ENCODE measurements around the gene ADGRA3.

DNA sequence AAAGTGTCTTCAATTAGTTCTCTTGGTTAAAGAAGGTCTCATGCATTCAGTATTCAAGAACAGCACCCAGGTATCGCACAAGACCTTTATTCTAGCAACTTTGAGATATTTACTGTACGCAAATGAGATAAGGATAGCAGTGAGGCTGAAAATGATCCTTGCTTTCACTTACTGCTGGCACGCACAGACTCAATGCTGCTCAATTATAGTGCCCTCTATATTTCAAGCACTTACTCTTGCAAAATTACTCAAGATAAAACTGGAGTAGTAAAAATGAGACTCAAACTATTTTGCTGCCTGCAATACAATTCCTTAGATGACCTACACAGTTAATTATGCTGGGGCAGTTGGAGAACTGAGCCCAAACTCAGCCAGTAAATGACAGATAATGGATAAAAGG, 60.9 kb downstream of the ADGRA3 start:
- TF ChIP-seq, protein P1, sequence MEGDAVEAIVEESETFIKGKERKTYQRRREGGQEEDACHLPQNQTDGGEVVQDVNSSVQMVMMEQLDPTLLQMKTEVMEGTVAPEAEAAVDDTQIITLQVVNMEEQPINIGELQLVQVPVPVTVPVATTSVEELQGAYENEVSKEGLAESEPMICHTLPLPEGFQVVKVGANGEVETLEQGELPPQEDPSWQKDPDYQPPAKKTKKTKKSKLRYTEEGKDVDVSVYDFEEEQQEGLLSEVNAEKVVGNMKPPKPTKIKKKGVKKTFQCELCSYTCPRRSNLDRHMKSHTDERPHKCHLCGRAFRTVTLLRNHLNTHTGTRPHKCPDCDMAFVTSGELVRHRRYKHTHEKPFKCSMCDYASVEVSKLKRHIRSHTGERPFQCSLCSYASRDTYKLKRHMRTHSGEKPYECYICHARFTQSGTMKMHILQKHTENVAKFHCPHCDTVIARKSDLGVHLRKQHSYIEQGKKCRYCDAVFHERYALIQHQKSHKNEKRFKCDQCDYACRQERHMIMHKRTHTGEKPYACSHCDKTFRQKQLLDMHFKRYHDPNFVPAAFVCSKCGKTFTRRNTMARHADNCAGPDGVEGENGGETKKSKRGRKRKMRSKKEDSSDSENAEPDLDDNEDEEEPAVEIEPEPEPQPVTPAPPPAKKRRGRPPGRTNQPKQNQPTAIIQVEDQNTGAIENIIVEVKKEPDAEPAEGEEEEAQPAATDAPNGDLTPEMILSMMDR (IDR thresholded peaks at IDR 0.05) = no peak
- TF ChIP-seq POLR2A (IDR thresholded peaks at IDR 0.05) = no peak
- no peak for TF ChIP-seq POLR2AphosphoS5 (IDR thresholded peaks at IDR 0.05)
